ENCODE measurements around the gene TUBGCP2. TPM values are rescaled to one million over a fixed set of nuclear protein-coding genes. Genes with fewer than 3 reads are reported as not detected.
A peak's percentile ranks its signal among the peaks of the same experiment; 100 is the strongest.
"Not testable (repeated sequence)": the region's sequence is repeated elsewhere in the genome, so short reads cannot be mapped to it uniquely, and the experiment has no call there.

The TUBGCP2 gene
- total RNA-seq, 1 experiment from 2014 or later, result 49.1 TPM

DNA sequence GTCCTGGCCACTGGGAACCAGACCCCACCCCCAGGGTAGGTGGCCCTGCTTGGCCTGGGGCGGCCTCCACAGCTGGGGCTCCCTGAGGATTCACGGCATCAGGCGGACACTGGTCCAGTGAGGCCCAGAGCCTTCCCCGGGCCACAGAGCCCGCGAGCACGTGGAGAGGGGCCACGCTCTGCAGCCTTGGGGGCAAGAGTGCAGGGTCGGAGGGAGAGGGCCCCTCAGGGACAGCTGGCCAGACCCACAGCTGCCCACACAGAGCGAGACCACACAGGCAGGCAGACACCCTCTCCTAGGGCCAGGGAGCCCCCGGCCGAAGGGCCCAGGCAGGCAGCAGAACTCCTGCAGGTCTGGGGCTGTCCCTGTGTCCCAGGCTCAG is 60.3 kb downstream of the TUBGCP2 start:
- no peak for DNase-seq (ENCODE audit: low spot score)

DNA sequence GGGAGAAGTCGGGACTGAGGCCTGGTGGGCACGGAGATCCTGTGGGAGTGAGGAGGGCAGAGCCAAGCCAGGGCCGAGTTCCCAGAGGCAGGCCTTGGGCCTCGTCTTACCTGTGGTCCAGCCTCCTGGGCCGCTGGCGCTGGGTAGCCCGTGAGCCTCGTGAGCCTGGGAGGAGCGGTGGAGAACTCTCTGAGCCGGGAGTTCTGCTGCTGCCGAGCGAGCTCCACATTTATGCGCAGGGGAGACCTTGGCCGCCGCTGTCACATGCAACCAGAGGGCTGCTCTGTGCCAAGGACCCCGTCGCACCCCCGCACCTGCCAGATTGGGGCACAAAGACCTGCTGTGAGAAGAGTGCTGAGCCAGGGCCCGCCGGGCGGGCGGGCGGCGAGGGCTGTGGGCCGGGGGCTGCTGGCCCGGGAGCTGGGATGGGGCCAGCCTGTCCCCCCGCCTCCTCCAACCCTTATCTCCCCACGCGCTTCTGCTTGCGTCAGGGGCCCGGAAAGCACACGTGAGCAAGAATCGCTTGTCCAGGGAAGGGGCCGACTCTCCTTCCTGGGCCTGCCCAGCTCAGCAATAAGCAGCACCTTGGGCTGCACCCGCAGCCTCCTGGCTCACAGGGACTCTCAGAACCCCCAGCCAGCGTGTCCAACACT is 60.9 kb downstream of the TUBGCP2 start:
- no peak for DNase-seq (ENCODE audit: low spot score)

DNA sequence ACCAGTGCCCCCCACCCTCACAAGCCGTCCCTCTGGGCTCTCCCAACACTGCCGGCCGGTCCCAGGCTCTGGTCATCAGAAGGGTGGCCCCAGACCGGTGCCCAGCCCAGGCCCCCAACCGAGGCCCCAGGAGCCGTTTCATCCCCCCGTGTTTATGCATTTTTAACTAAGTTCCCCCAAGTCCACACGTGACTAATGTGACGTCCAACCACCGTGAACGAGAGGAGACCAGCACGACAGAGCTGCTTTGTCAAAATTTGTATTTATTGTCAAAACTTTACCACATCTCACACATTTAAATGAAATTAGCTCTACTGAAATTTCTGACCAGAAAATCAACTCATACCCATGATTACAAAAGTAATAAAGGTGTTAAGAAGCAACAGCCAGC is 62.4 kb downstream of the TUBGCP2 start:
- no peak for DNase-seq (ENCODE audit: low spot score)

DNA sequence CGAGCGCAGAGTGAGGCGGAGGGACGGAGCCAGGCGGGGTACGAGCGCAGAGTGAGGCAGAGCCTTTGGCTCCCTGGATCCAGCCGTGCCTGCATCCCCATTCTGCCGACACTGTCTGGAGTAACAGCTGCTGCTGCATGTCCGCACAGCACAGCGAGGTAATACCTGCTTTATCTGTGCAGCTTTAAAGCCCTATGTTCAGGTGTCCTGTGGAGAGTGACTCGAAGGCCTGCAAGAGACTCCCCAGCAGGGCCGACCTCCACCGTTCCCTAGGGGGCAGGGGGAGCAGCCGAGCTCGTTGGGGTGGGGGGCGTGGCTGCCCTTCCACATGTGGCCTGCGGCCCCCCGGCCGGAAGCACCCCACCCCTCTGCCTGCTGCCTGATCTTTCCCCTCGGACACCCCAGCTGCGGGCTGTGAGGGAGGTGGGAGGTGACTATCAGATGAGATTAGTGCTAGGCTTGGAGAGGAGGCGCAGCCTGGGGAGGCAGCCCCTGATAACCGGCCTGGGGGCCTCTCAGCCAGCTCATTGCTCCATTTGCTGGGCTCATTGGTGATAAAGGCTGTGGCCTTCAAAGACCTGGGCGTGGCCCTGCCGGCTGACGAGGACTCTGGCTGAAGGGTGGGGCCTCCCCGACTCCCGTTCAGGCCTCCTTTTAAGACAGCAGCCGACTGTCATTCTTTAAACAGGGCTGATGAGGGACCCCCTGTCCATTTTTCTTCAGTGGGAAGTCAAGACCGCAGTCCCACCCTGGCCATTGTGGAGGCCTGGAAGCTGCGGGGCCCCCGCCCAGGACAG is 63.0 kb downstream of the TUBGCP2 start:
- DNase-seq (ENCODE audit: low spot score), result no peak

DNA sequence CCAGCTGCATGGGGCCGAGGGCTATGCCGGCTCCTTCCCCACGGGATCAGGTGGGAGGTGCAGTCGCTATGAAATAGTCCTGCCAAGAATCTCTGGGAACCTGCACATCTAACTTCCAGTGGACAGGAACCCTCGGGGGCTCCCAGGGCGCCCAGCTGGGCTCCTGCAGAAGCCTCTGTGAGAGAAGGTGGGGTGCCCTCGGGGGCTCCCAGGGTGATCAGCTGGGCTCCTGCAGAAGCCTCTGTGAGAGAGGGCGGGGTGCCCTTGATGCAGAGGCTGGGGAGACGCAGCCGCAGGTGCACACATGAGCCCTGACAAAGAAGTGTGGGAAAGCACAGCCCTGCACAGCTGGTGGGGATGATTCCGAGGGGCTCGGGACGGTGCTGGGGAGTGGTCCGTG is 65.1 kb downstream of the TUBGCP2 start:
- DNase-seq (ENCODE audit: low spot score), result no peak

DNA sequence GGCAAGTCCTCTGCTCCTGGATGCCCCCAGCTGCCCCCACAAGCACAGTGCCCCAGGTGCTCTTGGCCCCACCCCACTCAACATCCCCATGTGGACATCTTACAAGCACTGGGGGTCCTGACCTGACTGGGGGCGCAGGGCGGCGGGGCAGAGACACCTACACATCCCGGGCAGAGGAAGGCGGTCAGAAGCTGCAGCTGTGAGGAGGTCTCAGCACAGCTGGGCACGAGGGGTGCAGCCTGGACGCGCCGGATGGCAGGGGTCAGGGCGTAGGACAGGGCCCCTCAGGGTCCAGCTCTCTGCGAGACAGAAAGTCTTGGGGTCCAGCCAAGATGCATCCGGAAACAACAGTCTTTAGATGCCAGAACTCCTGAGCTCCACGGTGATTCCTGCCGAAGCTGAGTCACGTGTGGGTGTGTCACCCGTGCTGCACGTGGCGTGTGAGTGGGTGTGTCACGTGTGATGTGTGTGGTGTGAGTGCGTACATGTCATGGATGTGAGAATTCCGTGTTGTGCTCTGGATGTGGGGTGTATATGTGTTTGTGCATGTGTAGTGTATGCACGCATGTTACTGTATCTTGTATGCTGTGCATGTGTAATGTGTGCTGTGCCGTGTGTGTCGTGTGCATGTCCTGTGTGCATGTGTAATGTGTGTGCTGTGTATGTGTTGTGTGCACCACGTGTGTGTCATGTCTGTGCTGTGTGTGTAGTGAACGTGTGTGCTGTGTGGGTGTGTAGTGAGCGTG is 65.9 kb downstream of the TUBGCP2 start:
- peak; percentile 36 for DNase-seq (ENCODE audit: low spot score)

DNA sequence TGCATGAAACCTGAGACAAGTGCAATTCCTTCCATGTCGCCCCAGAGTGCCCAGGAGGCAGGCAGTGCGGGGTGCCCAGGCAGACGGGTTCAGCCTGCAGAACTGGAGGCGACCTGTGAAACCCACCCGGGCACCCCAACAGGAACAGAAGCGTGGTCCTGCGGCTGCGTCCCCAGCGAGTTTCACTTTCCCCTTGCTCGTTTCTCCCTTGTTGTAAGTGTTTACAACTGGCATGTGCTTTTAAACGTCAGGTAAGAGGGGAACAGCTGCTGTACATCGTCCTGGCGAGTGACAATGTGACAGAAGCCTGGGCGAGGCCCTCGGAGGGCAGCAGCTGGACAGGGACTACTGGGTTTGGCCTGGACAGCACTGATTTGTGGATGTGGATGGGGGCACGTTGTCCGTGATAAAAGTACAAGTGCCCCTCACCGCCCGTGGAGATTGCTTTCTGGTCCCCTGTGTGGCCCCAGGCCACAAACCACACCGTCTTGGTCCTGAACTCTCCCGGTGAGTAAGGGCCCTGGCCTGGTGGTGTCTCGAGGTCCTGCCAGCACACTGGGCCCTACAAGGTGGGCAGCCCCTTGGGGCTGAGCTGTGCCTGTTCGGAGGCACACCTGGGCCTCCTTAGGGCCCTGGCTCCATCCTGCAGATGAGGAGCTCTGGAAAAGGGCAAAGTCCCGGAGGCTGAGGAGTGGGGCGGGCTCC is 67.0 kb downstream of the TUBGCP2 start:
- no peak for DNase-seq (ENCODE audit: low spot score)

DNA sequence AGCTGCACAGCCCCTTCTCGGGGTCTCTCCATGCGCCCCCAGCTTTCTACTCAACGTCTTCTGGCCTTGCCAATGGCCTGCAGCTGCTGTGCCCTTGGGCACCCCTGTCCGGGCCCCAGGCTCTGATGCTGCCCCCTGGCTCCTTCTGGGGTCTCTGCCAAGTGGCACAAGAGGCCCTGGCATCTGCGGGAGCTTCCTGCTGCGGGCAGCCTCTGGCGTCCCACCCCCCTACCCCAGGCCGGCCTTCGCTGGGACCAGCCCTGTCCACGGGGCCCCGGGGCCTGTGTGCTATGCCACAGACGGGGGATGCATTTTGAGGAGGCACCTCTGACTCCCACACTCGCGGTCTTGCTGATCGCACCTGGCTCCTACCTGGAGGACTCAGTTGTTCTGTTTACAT is 68.7 kb downstream of the TUBGCP2 start:
- no peak for DNase-seq (ENCODE audit: low spot score)

DNA sequence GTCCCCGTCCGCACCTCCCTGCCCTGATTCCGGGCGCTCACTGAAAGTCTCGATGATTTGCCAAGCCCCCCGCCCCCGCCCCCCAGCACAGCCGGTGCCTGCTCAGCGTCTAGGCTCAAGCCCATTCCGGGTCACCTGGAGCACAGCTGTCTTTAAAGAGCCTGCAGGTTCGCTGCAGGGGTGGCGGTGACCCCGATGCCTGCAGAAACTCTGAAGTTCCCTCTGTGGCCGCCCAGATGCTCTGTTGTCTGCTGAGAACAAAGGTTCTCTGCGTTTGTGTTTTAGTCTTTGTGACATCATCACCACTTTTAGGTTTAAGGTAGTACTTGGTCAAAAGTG is 70.2 kb downstream of the TUBGCP2 start:
- no peak for DNase-seq (ENCODE audit: low spot score)

DNA sequence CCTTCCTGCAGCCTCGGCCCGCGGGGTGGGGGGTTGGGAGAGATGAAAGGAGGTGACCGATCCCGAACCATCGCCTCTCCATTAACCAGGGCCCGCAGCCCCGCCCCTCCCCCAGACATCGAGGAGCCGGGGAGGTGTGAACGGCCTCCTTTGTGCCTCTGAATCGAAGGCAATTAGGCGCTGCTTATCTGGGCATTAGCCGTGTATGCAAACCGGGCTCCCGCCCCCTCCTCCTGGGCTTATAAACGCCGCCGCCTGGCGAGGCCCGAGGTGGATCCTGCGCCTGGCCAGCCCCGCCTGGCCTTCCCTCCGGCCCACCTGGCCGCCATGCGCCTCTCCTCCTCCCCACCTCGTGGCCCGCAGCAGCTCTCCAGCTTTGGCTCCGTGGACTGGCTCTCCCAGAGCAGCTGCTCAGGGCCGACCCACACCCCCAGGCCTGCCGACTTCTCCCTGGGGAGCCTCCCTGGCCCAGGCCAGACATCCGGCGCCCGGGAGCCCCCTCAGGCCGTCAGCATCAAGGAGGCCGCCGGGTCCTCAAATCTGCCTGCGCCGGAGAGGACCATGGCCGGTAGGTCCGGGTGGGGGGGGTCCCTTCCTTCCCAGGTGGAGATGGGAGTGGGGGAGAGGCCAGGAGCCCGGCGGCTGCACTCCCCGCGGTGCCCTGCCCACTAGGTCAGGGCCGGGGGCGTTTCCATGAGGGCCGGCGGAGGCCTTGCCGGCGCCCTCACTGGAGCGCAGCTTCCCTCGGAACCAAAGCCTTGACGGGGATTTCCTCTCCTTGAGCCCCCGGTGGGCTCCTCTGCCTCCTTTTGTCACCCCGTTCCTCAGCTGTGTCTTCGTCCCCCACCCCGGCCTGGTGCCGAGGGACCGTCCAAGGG is 70.8 kb downstream of the TUBGCP2 start, which contains the start of gene VENTX:
Gene VENTX (plus strand): TSS at position 268 of the 878 bp plus-strand sequence. CDS start 60 bp downstream, at position 328.
- no peak for DNase-seq (ENCODE audit: low spot score)

DNA sequence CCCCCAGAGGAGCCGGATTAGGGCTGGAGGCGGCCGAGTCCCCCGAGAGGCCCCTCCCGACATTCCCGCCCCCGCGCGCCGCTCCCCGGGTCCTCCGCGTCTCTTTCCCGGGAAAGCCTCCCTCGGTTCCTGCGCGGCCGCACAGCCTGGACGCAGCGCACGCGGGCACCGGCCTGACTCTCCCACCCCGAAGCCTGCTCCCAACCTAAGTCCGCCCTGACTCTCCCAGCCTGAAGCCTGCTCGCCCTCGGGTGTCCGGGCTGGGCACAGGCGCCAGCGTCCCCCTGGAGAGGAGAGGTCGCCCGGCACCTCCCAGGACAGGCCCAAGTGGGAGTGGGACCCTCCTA is 71.5 kb downstream of the TUBGCP2 start:
- no peak for DNase-seq (ENCODE audit: low spot score)

DNA sequence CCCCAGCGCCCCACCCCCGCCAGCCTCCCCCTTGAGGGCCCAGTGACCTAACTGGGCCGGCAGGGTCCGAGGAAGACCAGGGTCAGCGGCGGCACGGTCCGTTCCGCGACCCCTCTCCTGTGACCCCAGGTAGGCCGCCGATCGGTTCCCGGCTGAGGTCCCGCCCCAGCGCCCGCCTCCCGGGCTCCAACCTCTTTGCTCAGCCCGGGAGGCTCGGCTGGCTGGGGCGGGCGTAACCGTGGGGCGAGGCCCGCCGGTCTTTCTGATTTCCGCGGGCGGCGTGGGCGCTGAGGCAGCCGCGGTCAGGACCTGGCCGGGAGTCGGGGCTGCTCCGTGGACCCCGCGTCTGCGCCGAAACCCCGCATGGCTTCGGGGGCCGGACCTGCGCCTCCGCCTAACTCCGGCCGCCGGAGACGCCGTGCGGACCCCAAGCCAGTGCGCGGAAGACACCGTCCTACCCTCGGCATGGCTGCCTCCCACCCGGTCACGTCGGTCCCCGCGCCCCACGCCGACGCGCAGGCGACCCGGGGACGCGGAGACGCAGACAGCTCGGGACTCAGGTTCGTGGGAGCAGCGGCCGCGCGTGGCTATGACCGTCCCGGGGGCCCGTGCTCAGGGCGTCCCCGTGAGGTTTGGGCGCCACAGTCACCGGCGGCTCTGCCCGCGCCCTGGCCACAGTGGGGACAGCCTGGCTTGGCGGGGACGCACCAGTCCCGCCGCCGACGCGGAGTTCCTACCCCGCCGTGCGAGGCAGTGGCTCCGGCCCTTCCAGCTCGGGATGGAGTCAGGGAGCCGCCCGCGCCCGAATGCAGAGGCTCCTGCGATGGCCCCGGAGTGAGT is 72.1 kb downstream of the TUBGCP2 start:
- DNase-seq (ENCODE audit: low spot score), result no peak

DNA sequence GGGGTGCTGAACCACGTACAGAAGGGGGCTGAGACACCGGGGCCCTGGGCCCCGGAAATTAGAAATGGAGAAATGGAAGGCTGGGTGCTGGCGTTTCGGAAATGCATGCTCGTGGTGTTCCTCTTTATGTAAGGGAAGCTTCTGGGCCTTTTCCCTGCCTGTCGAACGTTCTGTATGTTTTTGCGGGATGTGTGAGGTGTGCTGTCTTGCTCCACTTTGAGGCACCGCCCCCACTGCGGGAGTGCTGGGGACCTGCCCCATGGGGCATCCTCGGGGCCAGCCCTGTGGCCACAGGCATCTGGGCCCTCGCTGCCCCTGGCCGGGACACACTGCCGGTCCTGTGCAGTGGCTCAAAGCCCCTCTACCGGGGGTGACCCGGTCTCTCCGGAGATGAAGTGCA is 72.7 kb downstream of the TUBGCP2 start:
- DNase-seq (ENCODE audit: low spot score), result no peak

DNA sequence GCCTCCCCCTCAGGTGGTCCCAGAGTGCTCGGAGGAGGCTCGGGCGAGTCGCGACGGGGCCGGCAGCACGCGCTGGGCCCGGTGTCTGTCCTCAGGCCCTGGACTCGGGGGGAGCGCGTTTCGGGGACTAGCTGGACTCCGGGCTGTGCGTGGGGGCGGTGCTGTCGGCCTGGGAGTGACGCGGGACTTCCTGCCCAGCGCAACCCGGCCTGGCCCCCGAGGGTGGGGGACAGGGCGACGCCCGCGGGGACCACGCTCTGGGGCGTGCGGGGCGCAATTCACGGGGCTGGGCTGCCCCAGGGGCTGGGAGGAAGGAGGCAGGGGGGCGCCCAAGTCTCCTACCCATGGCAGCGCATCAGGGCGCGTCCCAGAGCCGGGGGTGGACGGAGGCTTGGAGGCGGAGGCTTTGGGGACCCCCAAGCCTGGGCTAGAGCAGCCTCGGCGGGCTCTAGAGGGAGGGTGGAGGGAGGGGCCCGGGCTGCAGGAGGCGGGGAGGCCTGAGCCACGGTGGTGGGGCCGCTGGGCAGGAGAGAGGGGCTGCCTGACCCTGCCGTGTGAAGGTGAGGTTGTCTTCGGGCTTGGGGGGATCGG is 73.3 kb downstream of the TUBGCP2 start:
- no peak for DNase-seq (ENCODE audit: low spot score)

DNA sequence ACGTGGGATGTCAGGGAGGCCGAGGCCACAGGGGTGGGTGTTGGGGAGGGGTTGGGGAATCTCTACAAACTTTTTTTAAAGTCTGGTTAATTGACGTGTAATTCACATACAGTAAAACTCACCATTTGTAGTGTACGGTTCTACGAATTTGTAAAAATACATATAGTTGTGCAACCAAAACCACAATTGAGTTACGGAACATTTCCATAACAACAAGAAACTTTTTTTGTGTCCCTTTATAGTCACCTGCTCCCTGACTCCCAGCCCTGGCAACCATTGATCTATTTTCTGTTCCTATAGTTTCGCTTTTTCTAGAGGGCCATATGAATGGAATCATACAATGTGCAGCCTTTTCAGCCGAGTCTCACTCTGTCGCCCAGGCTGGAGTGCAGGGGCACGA is 73.9 kb downstream of the TUBGCP2 start:
- not testable (repeated sequence) for DNase-seq (ENCODE audit: low spot score)

DNA sequence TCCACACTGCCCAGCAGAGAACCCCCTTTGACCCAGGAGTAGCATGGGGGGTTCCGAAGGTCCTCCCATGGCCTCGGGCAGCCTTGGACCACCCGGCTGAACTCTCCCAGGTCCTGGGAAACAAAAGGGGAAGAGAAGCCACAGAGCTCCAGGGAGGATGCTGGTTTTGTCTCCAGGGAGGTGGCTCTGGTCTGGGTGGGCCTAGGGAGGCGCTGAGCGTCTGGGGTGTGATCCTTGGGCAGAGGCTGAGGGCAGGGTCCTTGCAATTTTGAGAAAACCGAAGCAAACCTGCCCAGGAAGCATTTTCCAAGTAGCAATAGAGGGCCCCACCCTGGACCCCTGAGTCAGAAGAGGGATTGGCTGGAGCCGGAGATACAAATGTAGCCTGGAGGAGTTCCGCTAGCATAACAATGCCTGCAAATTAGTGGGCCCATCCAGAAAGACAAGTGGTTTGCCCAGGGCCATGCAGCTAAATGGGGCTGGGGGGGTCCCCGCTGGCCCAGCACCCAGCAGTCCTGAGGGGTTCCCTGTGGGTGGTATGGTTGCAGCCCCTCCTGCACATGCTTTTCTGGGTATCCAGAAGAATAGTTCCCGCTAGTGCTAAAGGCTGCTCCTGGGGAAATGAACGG is 76.6 kb downstream of the TUBGCP2 start:
- no peak for DNase-seq (ENCODE audit: low spot score)

DNA sequence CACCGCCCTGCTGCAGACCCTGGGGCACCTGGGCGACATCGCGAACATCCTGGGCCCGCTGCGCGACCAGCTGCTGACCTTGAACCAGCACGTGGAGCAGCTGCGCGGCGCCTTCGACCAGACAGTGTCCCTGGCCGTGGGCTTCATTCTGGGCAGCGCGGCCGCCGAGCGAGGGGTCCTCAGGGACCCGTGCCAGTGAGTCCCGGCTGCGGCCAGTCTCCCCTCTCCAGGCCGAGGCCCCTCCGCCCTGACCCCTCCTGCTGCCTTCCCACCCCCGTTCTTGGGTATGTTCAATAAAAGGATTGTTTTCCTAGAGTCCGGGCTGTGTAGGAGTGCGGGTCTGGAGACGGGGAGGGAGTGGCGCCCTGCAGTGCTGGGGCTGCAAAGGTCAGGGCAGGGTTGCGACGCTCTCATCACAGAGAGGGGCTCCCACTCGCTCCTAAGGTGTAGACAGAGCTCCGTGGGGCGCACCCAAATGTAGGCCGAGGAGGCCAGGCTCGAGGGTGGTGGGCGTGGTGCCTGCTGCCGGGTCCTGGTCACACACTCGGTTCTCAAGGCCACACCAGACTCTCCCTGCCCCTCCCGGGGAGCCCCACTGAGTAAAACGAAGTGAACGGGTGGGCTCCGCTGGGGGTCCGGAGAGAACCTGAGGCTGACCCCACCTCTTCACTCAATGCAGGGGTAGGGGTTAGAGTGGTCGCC is 77.3 kb downstream of the TUBGCP2 start:
- no peak for DNase-seq (ENCODE audit: low spot score)

DNA sequence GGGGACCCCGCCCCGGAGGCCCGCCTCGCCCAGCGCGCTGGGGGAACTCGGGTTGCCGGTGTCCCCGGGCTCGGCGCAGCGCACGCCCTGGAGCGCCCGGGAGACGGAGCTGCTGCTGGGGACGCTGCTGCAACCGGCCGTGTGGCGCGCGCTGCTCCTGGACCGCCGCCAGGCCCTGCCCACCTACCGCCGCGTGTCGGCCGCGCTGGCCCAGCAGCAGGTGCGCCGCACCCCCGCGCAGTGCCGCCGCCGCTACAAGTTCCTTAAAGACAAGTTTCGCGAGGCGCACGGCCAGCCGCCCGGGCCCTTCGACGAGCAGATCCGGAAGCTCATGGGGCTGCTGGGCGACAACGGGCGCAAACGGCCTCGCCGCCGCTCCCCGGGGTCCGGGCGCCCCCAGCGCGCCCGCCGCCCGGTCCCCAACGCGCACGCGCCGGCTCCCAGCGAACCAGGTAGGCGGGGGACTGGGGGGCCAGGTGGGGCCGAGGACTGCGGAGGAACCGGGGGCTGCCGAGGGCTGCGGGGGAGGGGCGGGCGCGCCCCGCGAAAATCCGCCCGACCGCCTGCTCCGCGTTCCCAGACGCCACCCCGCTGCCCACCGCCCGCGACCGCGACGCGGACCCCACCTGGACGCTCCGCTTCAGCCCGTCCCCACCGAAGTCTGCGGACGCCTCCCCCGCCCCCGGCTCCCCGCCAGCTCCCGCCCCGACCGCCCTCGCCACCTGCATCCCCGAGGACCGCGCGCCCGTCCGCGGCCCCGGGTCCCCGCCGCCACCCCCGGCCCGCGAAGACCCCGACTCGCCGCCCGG is 78.1 kb downstream of the TUBGCP2 start:
- DNase-seq (ENCODE audit: low spot score), result no peak
